CD4-positive, alpha-beta T cell treated with Interleukin-6 for 4 hours (primary cell): ENCODE data around the gene PDCD6IP.
"Not testable (repeated sequence)": the region's sequence is repeated elsewhere in the genome, so short reads cannot be mapped to it uniquely, and the experiment has no call there.

ENCODE experiments used
- DNase-seq: peaks from one replicate; pipeline ENCODE4 v3.0.0-alpha.2; 2020; ENCODE audit warnings: mixed read lengths

Gene PDCD6IP

DNA sequence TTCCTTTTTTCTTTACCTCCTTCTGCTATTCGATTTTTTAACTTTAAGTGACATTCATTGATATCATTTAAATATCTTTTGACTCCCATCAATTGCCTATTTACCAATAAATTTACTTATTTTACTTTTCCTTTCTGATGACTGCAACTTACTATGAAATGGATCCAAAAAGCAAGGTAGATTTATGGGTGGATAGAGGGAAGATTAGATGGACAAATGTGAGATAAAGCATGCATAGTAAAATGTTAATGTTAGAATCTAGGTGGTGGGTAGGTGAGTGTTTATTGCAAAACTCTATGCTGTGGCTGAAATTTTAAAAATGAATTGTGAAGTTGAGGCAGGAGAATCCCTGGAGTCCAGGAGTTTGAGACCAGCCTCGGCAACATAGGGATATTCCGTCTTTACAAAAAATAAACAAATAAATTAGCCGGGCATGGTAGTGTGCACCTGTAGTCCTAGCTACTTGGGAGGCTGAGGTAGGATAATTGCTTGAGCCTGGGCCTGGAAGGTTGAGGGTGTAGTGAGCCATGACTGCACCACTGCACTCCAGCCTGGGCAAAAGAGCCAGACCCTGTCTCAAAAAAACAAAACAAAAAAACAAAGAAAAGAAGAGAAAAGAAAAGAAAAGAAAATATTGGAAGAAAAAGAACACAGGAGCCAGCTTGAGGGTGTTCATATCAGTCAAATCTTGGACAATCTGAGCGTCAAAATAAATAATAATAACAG, 6.1 kb upstream of the PDCD6IP start:
- no peak for DNase-seq

DNA sequence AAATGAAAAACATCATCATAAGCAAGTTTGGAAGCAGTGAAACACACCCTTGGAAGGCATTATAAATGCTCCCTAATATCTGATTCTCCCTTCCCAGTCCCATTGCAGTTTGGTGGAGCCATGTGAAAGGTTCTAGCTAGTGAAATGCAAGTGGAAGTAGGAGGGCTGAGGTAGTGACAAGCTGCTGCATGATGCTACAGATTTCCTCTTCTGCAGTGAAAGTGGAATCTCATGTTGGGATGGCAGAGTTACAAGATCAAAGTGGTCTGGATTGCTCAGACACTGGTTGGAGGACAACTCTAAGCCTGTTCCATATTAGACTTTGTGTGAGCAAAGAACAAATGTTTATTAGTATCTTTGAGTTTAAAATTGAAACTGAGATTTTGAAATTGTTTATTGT, 3.3 kb upstream of the PDCD6IP start:
- DNase-seq: no peak

DNA sequence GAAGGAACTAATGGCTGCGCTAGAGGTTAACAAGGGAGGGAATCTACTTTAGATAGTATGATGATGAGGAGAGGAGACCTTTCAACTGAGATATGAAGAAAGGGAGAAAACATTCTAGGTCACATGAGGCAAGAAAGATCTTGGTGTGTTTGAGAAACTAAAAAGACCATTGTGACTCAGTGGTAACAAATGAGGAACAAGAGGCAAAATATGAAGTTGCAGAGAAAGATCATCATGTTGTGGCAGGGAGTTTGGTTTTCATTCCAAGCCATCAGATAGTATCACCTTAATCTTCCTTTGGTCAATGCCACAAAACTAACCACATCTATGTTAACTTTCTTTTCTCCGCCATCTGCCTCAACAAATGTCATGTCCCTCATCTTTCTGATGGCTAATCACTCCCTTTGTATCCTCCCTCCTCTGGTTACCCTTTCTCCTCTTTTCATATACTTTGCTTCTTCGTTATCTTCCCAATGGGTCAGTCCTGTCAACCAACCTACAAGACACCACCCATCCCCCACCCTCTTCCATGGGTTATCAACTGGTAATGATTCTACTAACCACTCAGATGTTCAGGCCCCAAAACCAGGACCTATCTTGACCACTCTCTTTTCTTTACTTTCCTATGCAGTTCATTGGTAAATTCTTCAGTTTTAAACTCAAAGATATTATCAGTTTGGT, 2.4 kb upstream of the PDCD6IP start:
- no peak for DNase-seq

DNA sequence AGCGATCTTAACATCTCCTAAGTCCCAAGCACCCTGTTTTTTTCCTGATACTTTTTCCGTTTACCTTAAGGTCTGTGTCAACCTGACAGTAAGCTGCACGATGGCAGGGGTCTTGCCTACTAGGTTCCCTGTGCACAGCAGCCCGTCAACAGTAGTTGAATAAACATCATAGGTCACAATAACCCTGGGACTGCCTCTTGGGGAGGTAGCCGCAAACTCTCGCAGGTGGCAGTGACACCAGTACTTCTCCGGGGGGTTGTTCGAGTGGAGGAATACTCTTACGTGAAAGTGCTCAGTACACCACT, 365 bp upstream of the PDCD6IP start:
- DNase-seq: no peak

DNA sequence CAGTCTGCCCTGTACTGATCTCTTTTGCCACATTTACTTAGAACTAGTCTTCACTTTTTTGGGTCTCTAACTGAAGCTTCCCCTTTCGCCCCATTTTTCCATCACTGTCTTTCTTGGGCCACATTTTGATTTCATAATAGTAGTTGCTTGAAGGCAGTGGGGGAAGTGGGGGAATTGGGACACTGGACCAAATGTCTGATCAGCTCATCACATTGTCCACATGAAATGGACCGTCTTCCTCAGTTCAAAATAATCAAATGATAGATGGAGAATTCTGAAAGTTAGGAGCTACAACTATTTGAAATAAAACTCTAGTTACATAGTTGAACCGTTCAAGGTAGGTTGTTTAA, 747 bp downstream of the PDCD6IP start:
- no peak for DNase-seq

DNA sequence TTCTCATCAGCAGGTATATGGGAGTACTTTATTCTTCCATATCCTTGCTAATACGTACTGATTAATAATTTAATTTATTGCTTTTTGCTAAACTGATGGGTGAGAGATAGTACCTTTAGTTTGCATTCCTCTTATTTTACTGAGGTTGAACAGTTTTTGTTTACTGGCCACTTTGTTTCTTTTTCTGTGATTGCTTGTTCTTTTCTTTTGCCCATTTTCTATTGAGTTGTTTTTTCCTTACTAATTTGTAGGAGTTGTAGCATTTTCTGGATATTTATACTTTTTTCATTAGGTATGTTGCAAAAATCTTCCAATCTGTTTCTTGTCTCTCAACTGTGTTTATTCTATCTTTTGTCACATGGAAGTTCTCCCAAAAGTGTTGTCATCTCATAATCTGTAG, 4.8 kb downstream of the PDCD6IP start:
- no peak for DNase-seq

DNA sequence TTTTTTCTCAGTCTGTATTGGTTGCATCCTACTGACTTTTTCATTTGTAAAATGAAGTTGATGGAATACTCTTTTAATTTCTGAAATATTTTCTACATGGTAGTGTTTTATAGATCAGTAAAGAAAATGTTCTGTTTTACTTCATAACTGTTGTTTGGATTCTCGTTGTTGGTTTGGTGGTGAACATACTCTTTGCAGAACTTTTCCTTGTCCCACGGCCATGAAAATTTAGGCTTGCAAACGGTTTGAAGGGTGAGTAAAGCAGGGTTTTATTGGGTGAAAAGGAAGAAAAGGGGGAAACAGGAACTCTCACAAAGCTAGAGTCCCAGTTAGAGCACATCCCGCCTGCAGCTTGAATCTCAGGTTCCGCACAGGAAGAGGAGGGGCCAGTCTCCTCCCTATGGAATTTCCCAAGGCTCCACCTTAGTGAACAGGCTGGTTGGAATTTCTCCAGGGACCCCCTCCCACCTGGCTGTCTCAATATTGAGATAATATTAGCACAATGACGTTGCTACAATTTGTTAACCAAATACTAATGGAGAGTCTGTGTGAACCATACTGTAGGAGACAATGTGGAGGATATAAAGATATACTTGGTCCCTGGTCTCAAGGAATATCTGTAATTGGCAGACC, 5.6 kb downstream of the PDCD6IP start:
- DNase-seq: no peak

DNA sequence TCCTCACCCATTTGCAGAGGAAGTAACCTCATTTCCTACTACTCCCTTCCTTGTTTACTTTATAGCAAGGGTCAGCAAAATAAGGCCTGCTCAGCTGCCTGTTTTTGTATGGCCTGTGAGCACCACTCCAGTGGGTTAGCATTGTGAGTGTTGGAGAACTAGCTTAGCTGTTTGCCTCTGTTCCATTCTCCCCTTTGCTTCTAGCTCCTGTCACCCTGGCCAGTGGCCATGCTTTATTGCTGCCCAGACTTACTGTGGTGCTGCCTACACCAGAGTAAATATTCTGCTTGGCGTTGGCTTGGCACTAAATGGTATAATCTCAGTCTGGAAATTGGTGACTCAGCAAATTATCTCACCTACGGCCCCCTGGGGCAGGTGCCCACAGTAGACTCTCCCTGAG, 8.8 kb downstream of the PDCD6IP start:
- no peak for DNase-seq

DNA sequence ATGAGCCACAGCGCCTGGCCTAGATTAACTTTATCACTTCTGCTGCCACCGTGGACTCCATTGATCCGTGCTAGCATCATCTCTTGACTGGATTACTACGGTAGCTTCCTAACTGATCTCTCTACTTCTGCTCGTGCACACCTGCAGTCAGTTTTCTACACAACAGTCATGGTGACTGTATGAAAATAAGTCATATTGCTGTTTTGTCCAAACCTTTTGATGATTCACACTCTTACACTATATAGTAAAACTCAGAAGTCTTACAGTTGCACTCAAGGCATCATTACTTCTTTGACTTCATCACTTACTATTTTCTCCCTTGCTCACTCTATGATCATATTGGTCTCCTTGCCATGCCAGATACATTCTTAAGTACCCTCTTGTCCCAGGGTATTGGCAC, 10.1 kb downstream of the PDCD6IP start:
- DNase-seq: no peak

DNA sequence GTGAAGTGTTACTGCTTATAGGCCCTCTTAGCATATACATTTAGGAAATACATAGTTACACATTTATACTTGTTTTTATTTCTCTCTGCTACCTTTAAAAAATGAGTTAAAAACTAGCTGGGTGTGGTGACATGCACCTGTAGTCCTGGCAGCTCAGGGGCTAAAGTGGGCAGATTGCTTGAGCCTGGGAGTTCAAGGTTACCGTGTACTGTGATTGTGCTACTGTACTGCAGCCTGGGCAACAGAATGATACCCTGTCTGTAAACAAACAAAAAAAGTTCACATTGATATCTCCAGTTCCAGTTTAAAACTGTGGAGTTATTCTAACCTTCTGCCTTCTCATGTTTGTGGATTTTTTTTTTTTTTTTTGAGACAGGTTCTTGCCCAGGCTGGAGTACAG, 12.1 kb downstream of the PDCD6IP start:
- no peak for DNase-seq

DNA sequence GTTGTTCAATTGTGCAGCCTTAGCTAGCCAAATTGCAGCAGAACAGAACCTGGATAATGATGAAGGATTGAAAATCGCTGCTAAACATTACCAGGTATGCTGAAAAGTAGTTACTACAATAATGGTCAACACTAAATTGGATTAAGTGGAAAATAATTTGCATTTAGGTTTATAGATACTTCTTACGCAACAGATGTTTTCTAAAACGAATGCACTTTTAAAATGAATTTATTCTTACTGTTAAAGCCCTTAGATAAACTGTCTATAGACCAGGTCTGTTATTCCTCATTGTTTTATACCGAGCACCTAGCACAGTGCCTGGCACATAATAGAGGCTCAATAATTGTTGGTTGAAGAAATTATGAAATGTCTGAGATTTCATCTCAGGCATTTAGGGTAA, 23.6 kb downstream of the PDCD6IP start:
- no peak for DNase-seq

DNA sequence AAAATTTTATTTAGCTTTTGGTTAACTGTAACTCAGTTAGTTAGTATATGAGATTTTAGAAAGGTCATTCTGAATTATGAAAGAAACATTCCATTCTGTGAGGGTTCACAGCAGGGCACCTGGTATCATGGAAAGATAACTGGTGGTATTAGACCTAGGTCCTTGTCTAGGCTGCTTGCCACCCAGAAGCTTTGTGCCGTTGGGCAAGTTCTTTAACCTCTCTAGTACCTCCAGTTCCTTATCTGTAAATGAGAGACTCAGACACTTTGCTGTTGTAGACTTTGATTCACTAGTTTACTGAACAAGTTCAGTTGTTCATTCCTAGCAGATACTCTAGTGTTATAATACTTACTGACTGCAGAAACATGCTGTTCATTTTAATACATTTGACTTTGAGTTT, 25.4 kb downstream of the PDCD6IP start:
- DNase-seq: no peak

DNA sequence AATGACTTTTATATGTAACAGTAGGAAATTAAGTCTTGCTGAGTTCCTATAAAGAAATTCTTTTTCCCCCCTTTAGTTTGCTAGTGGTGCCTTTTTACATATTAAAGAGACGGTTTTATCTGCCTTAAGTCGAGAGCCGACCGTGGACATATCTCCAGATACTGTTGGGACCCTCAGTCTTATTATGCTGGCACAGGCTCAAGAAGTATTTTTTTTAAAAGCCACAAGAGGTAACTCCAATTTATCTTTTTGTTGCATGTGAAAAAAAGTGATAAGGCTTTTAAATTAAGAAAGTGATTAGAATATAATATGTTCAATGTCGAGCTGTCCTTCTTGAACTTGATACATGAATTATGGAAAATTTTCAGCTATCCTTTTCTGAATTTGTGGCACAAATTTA, 26.7 kb downstream of the PDCD6IP start:
- no peak for DNase-seq

DNA sequence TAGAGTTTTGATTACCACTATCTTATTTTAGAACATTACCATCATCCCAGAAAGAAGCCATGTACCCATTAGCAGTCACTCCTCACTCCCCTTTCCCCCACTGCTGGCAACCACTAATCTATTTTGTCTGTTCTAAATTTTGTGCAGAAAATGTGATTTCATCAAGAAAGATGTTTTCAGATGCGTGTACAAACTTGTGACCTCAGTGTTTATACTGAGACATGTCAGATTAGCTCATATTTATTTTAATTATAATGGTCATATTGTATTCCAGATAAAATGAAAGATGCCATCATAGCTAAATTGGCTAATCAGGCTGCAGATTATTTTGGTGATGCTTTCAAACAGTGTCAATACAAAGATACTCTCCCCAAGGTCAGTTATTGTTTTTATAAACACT, 27.8 kb downstream of the PDCD6IP start:
- no peak for DNase-seq

DNA sequence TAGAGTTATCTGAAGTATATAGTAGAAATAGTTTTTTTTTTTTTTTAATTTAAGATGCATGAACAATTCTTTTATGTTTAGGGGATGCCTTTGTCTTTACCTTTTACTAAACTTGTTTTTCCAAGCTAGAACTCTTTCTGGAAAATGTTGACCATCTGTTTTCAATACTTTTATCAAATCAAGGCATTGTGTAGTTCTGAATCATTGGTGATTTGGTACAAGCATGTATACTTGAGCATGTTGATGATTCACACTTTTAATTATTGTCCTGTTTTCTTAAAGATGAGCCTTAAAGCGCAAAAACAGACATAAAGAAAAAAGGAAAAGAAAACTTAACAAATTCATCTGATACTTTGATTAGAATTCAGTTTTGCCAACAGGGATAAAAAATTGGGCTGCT, 28.3 kb downstream of the PDCD6IP start:
- no peak for DNase-seq

DNA sequence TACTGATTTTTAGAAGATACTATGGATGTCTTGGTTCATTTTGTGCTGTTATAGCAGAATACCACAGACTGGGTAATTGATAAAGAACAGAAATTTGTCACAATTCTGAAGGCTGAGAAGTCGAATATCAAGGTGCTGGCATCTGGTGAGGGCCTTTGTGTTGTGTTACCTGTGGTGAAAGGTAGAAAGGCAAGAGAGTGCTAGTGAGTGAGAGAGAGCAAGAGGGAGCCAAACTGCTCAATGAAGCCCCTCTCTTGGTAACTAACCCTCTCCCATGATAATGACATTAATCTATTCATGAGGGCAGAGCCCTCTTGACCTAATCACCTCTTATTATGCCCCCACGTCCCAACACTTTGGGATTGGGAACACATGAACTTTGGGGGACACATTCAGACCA, 31.3 kb downstream of the PDCD6IP start:
- DNase-seq: no peak

DNA sequence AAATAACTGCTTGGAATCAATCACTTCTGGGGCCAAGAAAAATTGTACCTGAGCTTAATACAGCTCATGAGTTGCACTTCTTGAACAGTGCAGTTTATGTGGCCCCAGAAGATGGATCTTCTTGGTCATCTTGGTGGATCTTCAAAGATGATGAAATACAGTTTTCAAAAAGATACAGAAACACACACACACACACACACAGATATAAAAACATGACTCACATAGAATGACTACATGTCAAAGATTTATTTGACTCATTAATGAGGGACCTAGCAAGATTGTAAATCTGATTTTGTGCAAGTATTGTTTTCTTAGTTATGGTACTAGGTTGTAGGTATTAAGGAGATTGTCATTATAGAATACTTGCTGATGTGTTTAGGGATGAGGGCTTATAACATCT, 32.6 kb downstream of the PDCD6IP start:
- no peak for DNase-seq

DNA sequence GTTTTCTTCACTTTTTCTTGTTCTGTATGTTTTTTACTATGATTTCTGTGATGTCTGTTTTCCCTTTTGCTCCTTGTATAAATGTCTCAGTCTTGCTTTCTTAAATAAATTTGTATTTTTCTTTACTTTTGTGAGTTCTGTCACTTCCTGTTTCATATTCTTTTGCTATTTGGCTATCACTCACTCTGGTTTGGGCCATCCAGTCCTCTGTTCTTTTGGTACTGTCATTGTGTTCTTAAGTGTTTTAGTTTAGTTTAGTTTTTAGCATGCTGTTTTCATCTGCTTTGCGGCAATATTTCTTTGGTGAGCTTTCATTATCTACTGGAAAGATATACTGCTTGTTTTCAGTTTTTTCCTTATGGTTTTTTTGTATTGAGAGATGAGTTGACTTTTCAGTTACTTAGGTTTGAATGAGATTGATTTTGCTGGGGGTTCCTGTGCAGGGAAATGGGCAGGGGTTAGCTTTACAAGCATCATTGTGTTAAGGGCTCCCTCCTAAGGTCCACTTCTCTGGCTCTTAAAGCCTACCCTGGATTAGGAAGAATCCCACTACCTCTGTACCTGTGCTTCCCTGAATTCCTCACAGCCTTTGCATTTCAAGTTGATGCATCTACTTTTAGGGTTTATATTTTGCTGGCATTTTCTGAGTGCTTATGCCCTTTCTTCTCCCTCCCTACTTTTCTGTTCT, 35.1 kb downstream of the PDCD6IP start:
- DNase-seq: no peak

DNA sequence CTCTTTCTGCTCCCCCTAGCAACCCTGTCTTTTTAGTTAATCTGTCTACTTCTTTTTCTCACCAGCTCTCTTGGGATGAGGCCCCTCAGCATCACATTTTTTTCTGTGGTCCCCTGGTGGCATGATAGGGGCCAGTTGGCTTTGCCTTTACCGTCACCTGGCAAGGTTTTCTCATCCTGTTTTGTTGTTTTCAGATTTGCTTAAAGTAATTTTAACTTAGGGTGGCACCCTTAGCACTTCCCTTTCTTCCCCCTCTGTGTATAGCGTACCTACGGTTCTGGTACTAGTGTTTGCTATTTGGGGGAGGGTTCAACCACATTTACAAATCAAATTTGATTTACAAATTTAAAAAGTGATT, 35.6 kb downstream of the PDCD6IP start:
- DNase-seq: no peak

DNA sequence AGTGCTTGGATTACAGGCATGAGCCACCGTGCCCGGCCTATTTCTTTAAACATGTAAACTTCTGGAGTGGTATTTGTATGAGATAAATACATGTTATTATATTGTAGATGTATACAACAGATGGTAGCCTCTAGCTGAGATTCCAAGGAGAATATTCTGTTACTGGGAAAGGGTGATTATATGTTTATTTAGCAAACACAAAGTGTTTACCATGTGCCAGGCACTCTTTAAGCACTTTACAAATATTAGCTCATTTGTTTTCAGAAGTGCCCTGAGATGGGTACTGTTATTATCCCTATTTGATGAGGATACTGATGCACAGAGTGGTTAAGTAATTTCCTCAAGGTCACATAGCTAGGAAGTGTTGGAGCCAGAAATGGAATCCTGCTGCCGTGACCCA, 38.8 kb downstream of the PDCD6IP start:
- DNase-seq: not testable (repeated sequence)

DNA sequence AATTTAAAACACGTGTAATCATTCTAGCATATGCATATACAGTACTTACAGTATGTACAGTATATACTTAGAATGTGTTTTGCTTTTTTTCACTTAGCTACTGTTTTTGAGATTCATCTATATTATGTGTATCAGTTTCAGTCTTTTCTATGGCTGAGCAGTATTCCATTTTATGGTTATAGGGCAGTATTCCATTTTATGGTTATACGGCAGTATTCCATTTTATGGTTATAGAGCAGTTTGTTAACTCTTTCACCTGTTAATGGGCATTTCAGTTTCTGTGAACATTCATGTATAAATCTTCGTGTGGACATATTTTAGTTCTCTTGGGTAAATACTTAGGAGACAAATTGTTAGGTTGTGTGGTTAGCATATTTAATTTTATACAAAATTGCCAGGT, 40.9 kb downstream of the PDCD6IP start:
- no peak for DNase-seq

DNA sequence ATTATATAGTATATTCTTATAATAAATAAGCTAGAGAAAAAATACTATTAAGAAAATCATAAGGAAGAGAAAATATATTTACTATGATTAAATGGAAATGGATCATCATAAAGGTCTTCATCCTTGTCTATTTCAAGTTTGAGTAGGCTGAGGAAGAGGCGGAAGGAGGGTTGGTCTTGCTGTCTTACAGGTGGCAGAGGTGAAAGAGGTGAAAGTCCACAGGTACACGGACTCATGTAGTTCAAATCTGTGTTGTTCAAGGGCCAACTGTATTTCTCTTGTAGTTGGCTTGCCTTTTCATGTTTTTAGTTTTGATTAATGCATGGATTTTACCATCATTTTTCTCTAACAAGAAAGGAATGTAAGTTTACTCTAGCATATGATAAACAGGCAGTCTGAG, 41.7 kb downstream of the PDCD6IP start:
- no peak for DNase-seq

DNA sequence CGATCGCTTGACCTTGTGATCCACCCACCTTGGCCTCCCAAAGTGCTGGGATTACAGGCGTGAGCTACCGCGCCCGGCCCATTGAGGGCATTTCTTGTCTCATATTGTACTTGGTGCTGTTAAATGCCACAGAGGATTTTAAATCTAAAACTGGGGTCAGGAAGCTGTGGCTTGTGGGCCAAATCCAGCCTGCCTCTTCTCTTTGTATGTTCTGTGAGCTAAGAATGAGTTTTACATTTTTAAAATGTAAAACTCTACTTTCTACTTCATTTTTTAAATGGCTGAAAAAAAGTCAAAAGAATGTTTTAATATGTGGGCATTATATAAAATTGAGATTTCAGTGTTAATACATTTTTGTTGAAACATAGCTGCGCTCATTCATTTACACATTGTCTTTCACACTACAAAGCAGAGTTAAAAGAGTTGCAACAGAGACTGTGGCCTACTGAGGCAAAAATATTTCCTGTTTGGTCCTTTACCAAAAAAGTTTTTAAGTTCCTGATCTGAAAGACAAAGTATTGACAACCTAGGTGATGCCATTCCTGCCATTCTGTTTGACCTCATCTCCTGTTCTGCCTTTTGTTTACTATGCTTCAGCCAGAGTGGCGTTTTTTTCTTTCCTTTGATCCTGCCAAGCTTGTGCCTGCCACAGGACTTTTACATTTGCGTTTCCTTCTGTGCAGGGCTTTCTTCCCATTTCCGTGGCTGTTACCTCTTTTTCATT, 50.4 kb downstream of the PDCD6IP start:
- DNase-seq: no peak

DNA sequence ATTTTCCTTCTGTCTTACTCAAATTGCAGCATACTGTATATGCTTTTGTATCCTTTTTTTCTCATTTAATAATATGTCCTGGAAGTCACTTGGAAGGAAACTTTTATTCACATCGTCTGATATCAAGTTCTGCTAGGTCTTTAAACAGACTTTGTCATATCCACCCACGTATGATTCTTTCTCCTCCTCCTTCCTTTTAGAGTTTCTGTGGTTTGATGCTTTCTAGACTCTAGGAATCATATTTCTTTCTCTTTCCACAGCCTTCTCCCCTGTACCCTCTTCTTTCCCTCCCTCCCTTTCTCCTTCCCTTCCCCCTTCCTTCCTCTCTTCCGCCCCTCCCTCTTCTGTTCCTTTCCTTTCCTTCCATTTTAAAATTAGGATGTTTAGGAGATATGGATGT, 52.2 kb downstream of the PDCD6IP start:
- DNase-seq: not testable (repeated sequence)
